Measurements from ENCODE around the gene C2orf42. TPM values are rescaled to one million over a fixed set of nuclear protein-coding genes. Genes with fewer than 3 reads are reported as not detected.

C2orf42 gene
- total and polyA plus RNA-seq, 10 of the 15 experiments (the other 5 are each of a cell fraction or from before 2014, with no cell fraction given) = 5.5 to 19.8 (median 11.5) TPM

DNA sequence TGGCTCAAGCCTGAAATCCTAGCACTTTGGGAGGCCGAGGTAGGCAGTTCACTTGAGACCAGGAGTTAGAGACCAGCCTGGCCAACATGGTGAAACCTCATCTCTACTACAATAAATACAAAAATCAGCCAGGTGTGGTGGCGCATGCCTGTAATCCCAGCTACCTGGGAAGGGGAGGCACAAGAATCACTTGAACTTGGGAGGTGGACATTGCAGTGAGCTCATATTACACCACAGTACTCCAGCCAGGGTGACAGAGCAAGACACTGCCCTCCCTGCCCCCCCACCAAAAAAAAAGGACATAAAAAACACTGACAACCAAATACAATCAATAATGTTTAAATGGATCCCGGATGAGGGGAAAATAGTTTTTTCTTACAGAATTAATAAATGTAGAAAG lies 49.8 kb upstream of the C2orf42 start:
- ChIA-PET RAD21 (ENCODE audit: unreplicated experiment) (interaction anchor here (0.8 to 1.0 kb wide), 2 partner anchors 53 to 96 kb away, joined by 3 read pairs; partner anchors contain the start of gene SNRPG), SMC1A (ENCODE audit: uncharacterized antibody, unreplicated experiment) (interaction anchor here (1.3 to 1.8 kb wide), 5 partner anchors 10 to 97 kb away, joined by 3 to 5 read pairs (median 3); partner anchors contain the start of gene SNRPG), CTCF (interaction anchor here (0.8 to 3.0 kb wide), 3 partner anchors 10 to 90 kb away, joined by 3 to 8 read pairs (median 7); partner anchors contain the start of gene FAM136A), POLR2A (interaction anchor here (0.6 kb wide), 1 partner anchor 517 kb away, joined by 3 read pairs; no protein-coding TSS in a partner anchor)
- ATAC-seq (no peak), DNase-seq (ENCODE audit: low read depth, low spot score) (no peak), FAIRE-seq (no peak)
- intact Hi-C loops (cut with micrococcal nuclease; ENCODE audit: unreplicated experiment) (no loop called here), in situ Hi-C loops (cut with MboI) (no loop called here)
- H3K79me2 ChIP-seq (ENCODE audit: control insufficient read depth, insufficient read depth, low read length) = peaks cover 79% of the 10 kb centered on the region
- TF ChIP-seq TCF12 (IDR thresholded peaks at IDR 0.05; ENCODE audit: low read depth, low read length) (no peak), SRF (IDR thresholded peaks at IDR 0.05; ENCODE audit: low read depth in 2 of 2, low read length in 2 of 2) (no peak), CREB1 (IDR thresholded peaks at IDR 0.05; ENCODE audit: low read depth) (no peak), ZBED1 (IDR thresholded peaks at IDR 0.05; ENCODE audit: borderline replicate concordance) (no peak), MTA2 (IDR thresholded peaks at IDR 0.05; ENCODE audit: low read depth) (no peak), MTA3 (IDR thresholded peaks at IDR 0.05; ENCODE audit: borderline replicate concordance, low read length) (no peak), ZBTB4 (CRISPR knock-in tag; IDR thresholded peaks at IDR 0.05) (no peak), NFXL1 (IDR thresholded peaks at IDR 0.05; ENCODE audit: borderline replicate concordance) (no peak), ZZZ3 (IDR thresholded peaks at IDR 0.05; ENCODE audit: control insufficient read depth, insufficient read length, low read depth) (no peak)
- no TSS peak for BruUV-seq (replicated peaks)
- H4K20me1 ChIP-seq (ENCODE audit: control insufficient read depth, insufficient read depth) = no peaks in the 10 kb centered on the region; the same call in 1 of the 2 replicates
- no peak overlapping the region for H3K9ac ChIP-seq (ENCODE audit: control insufficient read depth, insufficient read depth, low read length)
- no peak overlapping the region for H3K4me2 ChIP-seq (ENCODE audit: control insufficient read depth, insufficient read depth)
- no peak overlapping the region for H3K27ac ChIP-seq (ENCODE audit: control insufficient read depth, insufficient read depth)
- H3K4me3 ChIP-seq = no peak overlapping the region
- H3K4me1 ChIP-seq (ENCODE audit: control insufficient read depth, insufficient read depth, low read length) = no peaks in the 10 kb centered on the region
- H2AFZ ChIP-seq (ENCODE audit: control insufficient read depth, low read depth, low read length) = no peak overlapping the region
- H3K27me3 ChIP-seq (replicated peaks in 1 of 2; ENCODE audit: control insufficient read depth in 2 of 2, insufficient read depth in 2 of 2, low read length in 1 of 2) = no peaks in the 10 kb centered on the region
- 94% methylated on average over 3 of the region's 3 CpGs for WGBS (ENCODE audit: insufficient coverage, insufficient replicate concordance, low lambda C conversion rate, missing lambda C conversion rate)
- H3K36me3 ChIP-seq (ENCODE audit: control insufficient read depth in 2 of 2, insufficient read depth in 2 of 2, low read length in 1 of 2) = peaks cover 0 to 9% of the 10 kb centered on the region in 2 experiments; a peak in 2 of 4 replicates
- no peaks in the 10 kb centered on the region for H3K9me3 ChIP-seq (replicated peaks; ENCODE audit: control insufficient read depth, insufficient read depth, low read length)
